Sigmoid colon (tissue), 7 donors: ENCODE measurements around the gene MINDY4. TPM values are rescaled to one million over a fixed set of nuclear protein-coding genes. Genes with fewer than 3 reads are reported as not detected.

Experiments
- DNase-seq: peaks from one replicate; pipeline ENCODE4 v3.0.0-alpha.2; 2019
- H3K27ac ChIP-seq, 4 donors: fragments of 200-600 bp; sonication (generic); one replicate each; pipeline ENCODE4 v1.5.1; 2016 to 2019; ENCODE audit warnings: mild to moderate bottlenecking in 1 of 4
- H3K27me3 ChIP-seq, 3 donors: fragments of 200-600 bp; sonication (generic); one replicate each; pipeline ENCODE4 v1.5.1; 2019; ENCODE audit warnings: mild to moderate bottlenecking in 1 of 3
- H3K36me3 ChIP-seq, 4 donors: fragments of 200-600 bp; sonication (generic); one replicate each; pipeline ENCODE4 v1.5.1; 2016 to 2019
- H3K4me1 ChIP-seq, 4 donors: fragments of 200-600 bp; sonication (generic); one replicate each; pipeline ENCODE4 v1.5.1; 2017 to 2019
- H3K4me3 ChIP-seq, 4 donors: fragments of 200-600 bp; sonication (generic); one replicate each; pipeline ENCODE4 v1.5.1; 2017 to 2019; ENCODE audit warnings: mild to moderate bottlenecking in 2 of 4, moderate library complexity in 1 of 4
- H3K9me3 ChIP-seq, 4 donors: fragments of 200-600 bp in 3 of 4; sonication (generic) in 3 of 4; one replicate each; pipeline versions ENCODE4 v1.5.1 to v1.6.1; 2013 to 2019
- CTCF ChIP-seq, 4 experiments: fragments of 450-650 bp in 3 of 4; fragments of 200-600 bp in 1 of 4; IDR thresholded peaks; one replicate each; pipeline ENCODE4 v1.5.1; 2016 to 2019; ENCODE audit warnings: antibody characterized with exemption in 4 of 4, mild to moderate bottlenecking in 3 of 4, moderate library complexity in 2 of 4
- EP300 ChIP-seq, 4 donors: sonication (generic); formaldehyde crosslinking; IDR thresholded peaks; one replicate each; pipeline ENCODE4 v1.6.1; 2017; ENCODE audit warnings: antibody characterized with exemption in 4 of 4
- POLR2A ChIP-seq, 2 donors: fragments of 450-650 bp; IDR thresholded peaks; one replicate each; pipeline ENCODE4 v1.6.1; 2016; ENCODE audit warnings: antibody characterized with exemption in 2 of 2, mild to moderate bottlenecking in 2 of 2, moderate library complexity in 2 of 2
- POLR2AphosphoS5 ChIP-seq, 4 donors: sonication (generic); formaldehyde crosslinking; IDR thresholded peaks; one replicate each; pipeline ENCODE4 v1.6.1; 2017; ENCODE audit warnings: antibody characterized with exemption in 4 of 4
- WGBS, 2 donors: extraction: QIAGEN DNeasy Blood & Tissue Kit; methylation state at CpG; one replicate each; pipeline ENCODE4 v1.1.7; 2013; 5-methylcytosine and 5-hydroxymethylcytosine counted together
- intact Hi-C: fragments of 100-400 bp; cut with DNase I; formaldehyde crosslinking; loops from one replicate; pipeline ENCODE4 v1.15.1; 2023
- polyA plus RNA-seq, 3 donors: library from polyadenylated mRNA; stranded (reverse); fragments of 200-250 nt; gene quantifications; one replicate each; pipeline ENCODE4 v1.2.3, GENCODE V29; 2013
- total RNA-seq, 4 donors: library from RNA; depleted of rRNA; stranded (reverse); fragments of >200 nt; gene quantifications; one replicate each; pipeline ENCODE4 v1.1.0, GENCODE V29; 2016
- donor health status: healthy with polysubstance abuse.
- donor health status: Bipolar disorder and iron deficiency.
- donor health status: healthy.

Gene MINDY4
- total and polyA plus RNA-seq, 7 donors: 1.2 to 26.3 (median 9.4) TPM

GRCh38 chr7:30852308-30852684 is 81.1 kb downstream of the MINDY4 start:
- intact Hi-C loops: loop anchor here (5.0 kb wide), 1 partner anchor 60 kb away; the partner anchor contains the start of gene AQP1
- H3K4me1 ChIP-seq: peaks cover 0 to 65% (median 40%) of the 10 kb centered on the region in 4 donors
- no peaks in the 10 kb centered on the region for H3K9me3 ChIP-seq
- no peaks in the 10 kb centered on the region for H3K36me3 ChIP-seq
- no peak for DNase-seq
- no peak for TF ChIP-seq CTCF (IDR thresholded peaks at IDR 0.05)
- TF ChIP-seq EP300 (IDR thresholded peaks at IDR 0.05): no peak
- no peak for TF ChIP-seq POLR2AphosphoS5 (IDR thresholded peaks at IDR 0.05)
- TF ChIP-seq POLR2A (IDR thresholded peaks at IDR 0.05): no peak
- H3K27me3 ChIP-seq: no peaks in the 10 kb centered on the region
- 65 to 69% methylated on average over 4 of the region's 4 CpGs for WGBS, 2 donors
- peak overlapping the region; percentile 88 to 95 (median 93) for H3K27ac ChIP-seq
- peak overlapping the region in 1 of 4 donors; percentile 22 for H3K4me3 ChIP-seq

- 90 to 95% methylated on average over 11 of the region's 11 CpGs for WGBS, 2 donors
- Histone ChIP-seq H3K27ac (peak overlapping the region; percentile 88 to 95 (median 93)), H3K36me3 (no peaks in the 10 kb centered on the region), H3K27me3 (no peaks in the 10 kb centered on the region), H3K9me3 (no peaks in the 10 kb centered on the region), H3K4me1 (peaks cover 0 to 65% (median 38%) of the 10 kb centered on the region in 4 donors), H3K4me3 (no peak overlapping the region)
- DNase-seq: no peak
- no peak for TF ChIP-seq POLR2A (IDR thresholded peaks at IDR 0.05)
- intact Hi-C loops: loop anchor here (5.0 kb wide), 1 partner anchor 59 kb away; the partner anchor contains the start of gene AQP1
Measured at GRCh38 chr7:30852744-30853288, 81.6 kb downstream of the MINDY4 start.

GRCh38 chr7:30853576-30853975 is 82.4 kb downstream of the MINDY4 start:
- WGBS, 2 donors: 87% methylated on average over 3 of the region's 3 CpGs
- H3K4me1 ChIP-seq: peaks cover 0 to 65% (median 39%) of the 10 kb centered on the region in 4 donors
- no peaks in the 10 kb centered on the region for H3K9me3 ChIP-seq
- H3K27me3 ChIP-seq: no peaks in the 10 kb centered on the region
- intact Hi-C loops: loop anchor here (5.0 kb wide), 1 partner anchor 59 kb away; the partner anchor contains the start of gene AQP1
- H3K27ac ChIP-seq: peak overlapping the region; percentile 88 to 95 (median 93)
- no peak overlapping the region for H3K4me3 ChIP-seq
- TF ChIP-seq CTCF (IDR thresholded peaks at IDR 0.05) (no peak), EP300 (IDR thresholded peaks at IDR 0.05) (no peak), POLR2AphosphoS5 (IDR thresholded peaks at IDR 0.05) (no peak), POLR2A (IDR thresholded peaks at IDR 0.05) (no peak)
- DNase-seq: no peak
- no peaks in the 10 kb centered on the region for H3K36me3 ChIP-seq

GRCh38 chr7:30855936-30856335 is 84.7 kb downstream of the MINDY4 start:
- H3K27me3 ChIP-seq: no peaks in the 10 kb centered on the region
- TF ChIP-seq CTCF (IDR thresholded peaks at IDR 0.05) (no peak), POLR2AphosphoS5 (IDR thresholded peaks at IDR 0.05) (no peak), POLR2A (IDR thresholded peaks at IDR 0.05) (no peak), EP300 (IDR thresholded peaks at IDR 0.05) (no peak)
- 86 to 92% methylated on average over 3 of the region's 3 CpGs for WGBS, 2 donors
- intact Hi-C loops: no loop called here
- peak overlapping the region in 1 of 4 donors; percentile 18 for H3K27ac ChIP-seq
- H3K4me1 ChIP-seq: peaks cover 0 to 70% (median 54%) of the 10 kb centered on the region in 4 donors
- no peak overlapping the region for H3K4me3 ChIP-seq
- no peak for DNase-seq
- no peaks in the 10 kb centered on the region for H3K36me3 ChIP-seq
- no peaks in the 10 kb centered on the region for H3K9me3 ChIP-seq

GRCh38 chr7:30858576-30858975 is 87.4 kb downstream of the MINDY4 start:
- no peak for TF ChIP-seq EP300 (IDR thresholded peaks at IDR 0.05)
- TF ChIP-seq POLR2AphosphoS5 (IDR thresholded peaks at IDR 0.05): no peak
- TF ChIP-seq POLR2A (IDR thresholded peaks at IDR 0.05): no peak
- TF ChIP-seq CTCF (IDR thresholded peaks at IDR 0.05): no peak
- H3K36me3 ChIP-seq: no peaks in the 10 kb centered on the region
- H3K4me1 ChIP-seq: peaks cover 0 to 52% (median 40%) of the 10 kb centered on the region in 4 donors
- intact Hi-C loops: no loop called here
- no peaks in the 10 kb centered on the region for H3K9me3 ChIP-seq
- no peaks in the 10 kb centered on the region for H3K27me3 ChIP-seq
- 94 to 97% methylated on average over 2 of the region's 2 CpGs for WGBS, 2 donors
- no peak overlapping the region for H3K27ac ChIP-seq
- DNase-seq: no peak
- H3K4me3 ChIP-seq: no peak overlapping the region
